GM19025 (cell line): ENCODE results near the gene DOCK8.

Experiments
- ATAC-seq: cut with Tn5 transposase; IDR thresholded peaks from one replicate; pipeline ENCODE4 v1.9.1; 2021; ENCODE audit warnings: mild to moderate bottlenecking, low read depth, moderate library complexity; ENCODE audit not compliant: unreplicated experiment

Gene DOCK8

GRCh38 chr9:265209-265870, 50.7 kb downstream of the DOCK8 start:
- no peak for ATAC-seq

GRCh38 chr9:266228-266627, 51.6 kb downstream of the DOCK8 start:
- ATAC-seq, result no peak

GRCh38 chr9:268616-269015, 54.0 kb downstream of the DOCK8 start:
- ATAC-seq, result no peak

GRCh38 chr9:269081-269711, 54.5 kb downstream of the DOCK8 start:
- ATAC-seq, result no peak

GRCh38 chr9:270657-271237, 56.1 kb downstream of the DOCK8 start:
- no peak for ATAC-seq

- ATAC-seq, result peak; percentile 97
These were observed 57.9 kb downstream of the DOCK8 start for GRCh38 chr9:272251-273213.

GRCh38 chr9:274406-274805, 59.7 kb downstream of the DOCK8 start:
- ATAC-seq, result no peak

- no peak for ATAC-seq
These were observed 63.1 kb downstream of the DOCK8 start for GRCh38 chr9:277601-278295.

GRCh38 chr9:278651-279050, 64.0 kb downstream of the DOCK8 start:
- no peak for ATAC-seq

GRCh38 chr9:279674-280073, 65.0 kb downstream of the DOCK8 start:
- no peak for ATAC-seq

- no peak for ATAC-seq
These were observed 67.3 kb downstream of the DOCK8 start for GRCh38 chr9:281741-282645.

GRCh38 chr9:286071-286740, 71.5 kb downstream of the DOCK8 start:
- no peak for ATAC-seq

- ATAC-seq, result no peak
These were observed 74.5 kb downstream of the DOCK8 start for GRCh38 chr9:289121-289520.

GRCh38 chr9:292915-293314, 78.2 kb downstream of the DOCK8 start:
- ATAC-seq, result no peak

GRCh38 chr9:295576-295975, 80.9 kb downstream of the DOCK8 start:
- ATAC-seq, result no peak

GRCh38 chr9:296411-296810, 81.7 kb downstream of the DOCK8 start:
- ATAC-seq, result no peak

GRCh38 chr9:297104-297972, 82.7 kb downstream of the DOCK8 start:
- ATAC-seq, result peak; percentile 98

GRCh38 chr9:303502-303901, 88.8 kb downstream of the DOCK8 start:
- ATAC-seq, result no peak
